GM18867 (cell line): ENCODE results near the gene MRPL49.
"Not testable (repeated sequence)": the region's sequence is repeated elsewhere in the genome, so short reads cannot be mapped to it uniquely, and the experiment has no call there.

Source experiments
- ATAC-seq: cut with Tn5 transposase; IDR thresholded peaks from one replicate; pipeline ENCODE4 v1.9.1; 2021; ENCODE audit warnings: mild to moderate bottlenecking, moderate library complexity; ENCODE audit not compliant: unreplicated experiment

The MRPL49 gene

DNA sequence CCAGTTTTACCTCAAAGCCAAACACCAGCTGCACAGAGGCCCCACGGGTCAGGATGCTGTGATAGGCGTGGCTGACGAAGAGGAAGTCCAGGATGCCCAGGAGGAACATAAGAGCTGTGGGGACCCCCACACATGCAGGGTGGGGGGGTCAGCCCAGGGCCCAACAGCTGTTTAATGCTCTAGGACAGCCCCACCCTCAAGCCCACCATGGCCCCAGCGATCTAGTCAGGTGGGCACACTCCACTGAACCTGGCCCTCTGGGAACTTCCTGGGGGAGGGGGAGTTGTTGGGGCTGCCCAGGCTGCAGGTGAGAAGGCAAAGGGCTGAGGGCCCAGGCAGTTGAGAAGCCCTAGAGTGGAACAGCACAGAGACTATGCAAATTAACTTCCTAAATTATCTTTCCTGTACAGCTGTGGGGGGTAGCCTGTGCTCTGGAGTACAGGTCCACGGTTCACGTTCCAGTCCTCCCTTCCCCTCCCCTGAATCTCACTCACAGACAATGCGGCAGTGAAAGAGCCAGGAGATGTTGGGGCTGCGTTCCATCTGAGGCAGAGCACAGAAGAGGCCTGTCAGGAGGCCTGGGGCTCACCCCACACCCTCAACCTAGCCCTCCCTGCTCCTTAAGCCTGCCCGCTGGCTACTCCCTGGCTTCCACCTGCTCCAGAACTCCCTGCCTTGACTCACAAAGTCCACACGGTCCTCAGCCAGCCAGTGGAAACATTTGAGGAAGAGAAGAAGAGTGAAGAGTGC, 10.3 kb downstream of the MRPL49 start:
- ATAC-seq = no peak

- ATAC-seq = no peak
These were observed 11.0 kb downstream of the MRPL49 start for GRCh38 chr11:65132988-65133700.

DNA sequence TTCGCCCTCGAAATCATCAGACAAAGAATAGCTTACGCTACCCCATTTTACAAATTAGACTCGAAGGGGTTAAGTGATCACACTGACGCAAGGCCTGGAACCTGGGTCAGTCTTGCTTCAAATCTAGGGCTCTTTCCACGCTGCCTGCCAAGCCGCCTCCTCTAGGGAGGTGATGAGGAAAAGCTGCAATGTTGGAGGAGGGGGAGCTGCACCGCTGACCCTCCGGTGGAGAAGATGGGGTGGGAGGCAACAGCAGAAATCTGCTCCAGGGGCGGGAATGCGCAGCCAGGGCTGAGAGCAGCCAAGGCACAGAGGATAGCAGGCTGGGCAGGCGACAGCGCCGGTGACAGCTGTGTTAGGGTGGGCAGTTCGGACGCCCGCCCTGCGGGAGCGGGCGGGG, 11.6 kb downstream of the MRPL49 start:
- no peak for ATAC-seq

GRCh38 chr11:65134240-65134951, 12.3 kb downstream of the MRPL49 start, which contains the start of gene SYVN1:
Gene SYVN1, minus strand, starts transcription at chr11:65134519. Its CDS starts 918 bp downstream, at chr11:65133601.
- ATAC-seq = peak; percentile 60

GRCh38 chr11:65134952-65135632, 13.0 kb downstream of the MRPL49 start:
- ATAC-seq = peak; percentile 74

DNA sequence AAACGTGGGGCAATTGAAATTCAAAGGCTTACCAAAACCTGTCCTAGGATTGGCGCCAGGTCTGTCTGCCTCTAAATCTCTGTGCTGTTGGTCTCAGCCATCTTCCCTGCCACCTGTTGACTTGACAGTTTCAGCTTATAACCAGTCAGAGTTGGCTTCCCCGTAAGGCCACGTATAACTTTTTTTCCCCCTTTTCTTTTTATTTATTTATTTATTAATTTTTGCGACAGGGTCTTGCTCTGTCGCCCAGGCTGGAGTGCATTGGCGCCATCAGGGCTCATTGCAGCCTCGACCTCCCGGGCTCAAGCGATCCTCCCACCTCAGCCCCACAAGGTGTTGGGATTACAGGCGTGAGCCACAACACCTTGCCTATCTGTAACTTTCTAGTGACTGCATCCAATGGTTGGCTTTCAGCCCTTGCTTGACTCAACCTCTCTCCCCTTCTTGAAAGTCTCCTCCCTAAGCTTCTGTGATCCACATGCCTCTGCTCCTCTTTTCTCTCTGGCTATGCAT, 13.6 kb downstream of the MRPL49 start:
- no peak for ATAC-seq

- no peak for ATAC-seq
These were observed 14.5 kb downstream of the MRPL49 start for GRCh38 chr11:65136515-65137096.

GRCh38 chr11:65141896-65142494, 19.9 kb downstream of the MRPL49 start:
- no peak for ATAC-seq

DNA sequence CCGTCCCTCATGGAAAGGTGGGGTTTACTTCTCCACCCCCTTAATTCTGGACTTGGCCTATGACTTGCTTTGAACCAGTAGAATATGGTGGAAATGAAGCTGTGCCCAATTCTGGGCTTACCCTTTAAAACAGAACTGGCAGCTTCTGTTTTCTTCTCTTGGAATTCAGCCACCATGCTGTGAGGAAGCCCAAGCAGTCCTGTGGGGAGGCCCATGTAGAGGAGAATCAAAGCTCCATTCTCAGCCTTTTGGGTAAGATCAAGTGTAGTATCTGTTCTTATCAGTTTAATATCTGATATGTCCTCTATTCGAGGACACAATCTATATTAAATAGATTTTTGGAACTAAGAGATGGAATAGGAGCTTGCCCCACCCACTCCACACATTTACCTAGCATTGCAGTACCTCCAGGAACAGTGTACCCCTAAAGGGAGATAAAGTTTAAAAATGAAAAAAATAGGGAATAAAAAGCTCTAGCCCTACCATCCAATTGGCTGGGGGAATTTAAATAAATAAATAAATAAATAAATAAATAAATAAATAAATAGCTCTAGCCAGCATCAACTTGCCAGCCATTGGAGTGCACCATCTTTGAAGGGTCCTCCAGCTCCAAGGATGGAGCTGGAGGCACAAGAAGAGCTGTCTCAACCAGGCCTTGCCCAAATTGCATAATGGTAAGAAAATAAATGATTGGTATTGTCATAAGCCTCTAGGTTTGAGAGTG, 25.4 kb downstream of the MRPL49 start:
- no peak for ATAC-seq

DNA sequence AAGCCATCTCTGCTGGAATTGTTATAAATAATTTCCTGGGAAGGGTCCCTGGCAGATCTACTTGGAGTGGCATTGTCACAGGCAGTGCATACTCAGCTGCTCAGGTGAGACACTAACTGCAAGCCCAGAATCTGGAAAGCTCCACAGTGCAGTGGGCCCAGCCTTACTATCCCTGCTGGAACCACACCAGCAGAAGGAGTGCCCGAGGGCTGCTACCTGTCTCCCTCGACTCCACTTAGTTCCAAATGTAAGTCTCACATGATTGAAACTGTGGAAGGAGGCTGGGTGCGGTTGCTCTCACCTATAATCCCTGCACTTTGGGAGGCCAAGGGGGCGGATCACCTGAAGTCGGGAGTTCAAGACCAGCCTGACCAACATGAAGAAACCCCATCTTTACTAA, 26.5 kb downstream of the MRPL49 start:
- no peak for ATAC-seq

- ATAC-seq = not testable (repeated sequence)
These were observed 28.0 kb downstream of the MRPL49 start for GRCh38 chr11:65150131-65150508.

DNA sequence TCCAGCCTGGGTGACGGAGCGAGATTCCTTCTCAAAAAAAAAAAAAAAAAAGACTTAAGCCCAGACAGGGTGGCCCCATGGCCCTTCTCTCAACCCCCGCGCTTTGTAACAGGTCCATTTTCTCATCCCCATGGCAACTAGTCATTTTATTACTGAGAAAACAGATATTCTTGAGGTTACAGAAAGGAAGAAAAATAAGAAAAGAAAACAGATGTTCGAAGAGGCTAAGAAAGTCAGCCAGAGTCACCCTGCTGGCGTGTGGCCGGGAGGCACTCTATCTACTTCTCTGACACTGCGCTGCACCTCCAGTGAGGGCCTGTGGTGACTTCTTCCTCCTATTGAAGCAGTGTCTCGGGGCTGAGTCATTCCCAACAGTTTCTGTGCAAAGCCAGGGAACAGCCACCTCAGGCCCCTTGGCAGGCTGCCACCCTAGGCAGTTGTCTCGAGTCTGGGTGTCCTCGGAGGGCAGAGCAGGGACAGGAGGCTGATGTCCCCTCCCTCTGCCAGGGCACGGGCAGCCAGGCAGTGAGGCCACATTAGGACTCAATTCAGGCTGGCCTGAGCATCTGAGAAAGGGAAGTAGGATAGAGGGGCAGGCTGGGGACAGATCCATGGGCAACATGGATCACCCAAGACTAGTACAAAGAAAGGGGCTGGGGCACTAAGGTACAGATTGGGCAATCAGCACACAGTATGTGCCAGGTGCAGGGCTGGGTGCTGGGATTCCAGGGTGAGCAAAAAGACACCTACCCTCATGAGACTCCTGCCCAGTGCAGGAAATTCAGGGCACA, 28.6 kb downstream of the MRPL49 start:
- ATAC-seq = no peak

DNA sequence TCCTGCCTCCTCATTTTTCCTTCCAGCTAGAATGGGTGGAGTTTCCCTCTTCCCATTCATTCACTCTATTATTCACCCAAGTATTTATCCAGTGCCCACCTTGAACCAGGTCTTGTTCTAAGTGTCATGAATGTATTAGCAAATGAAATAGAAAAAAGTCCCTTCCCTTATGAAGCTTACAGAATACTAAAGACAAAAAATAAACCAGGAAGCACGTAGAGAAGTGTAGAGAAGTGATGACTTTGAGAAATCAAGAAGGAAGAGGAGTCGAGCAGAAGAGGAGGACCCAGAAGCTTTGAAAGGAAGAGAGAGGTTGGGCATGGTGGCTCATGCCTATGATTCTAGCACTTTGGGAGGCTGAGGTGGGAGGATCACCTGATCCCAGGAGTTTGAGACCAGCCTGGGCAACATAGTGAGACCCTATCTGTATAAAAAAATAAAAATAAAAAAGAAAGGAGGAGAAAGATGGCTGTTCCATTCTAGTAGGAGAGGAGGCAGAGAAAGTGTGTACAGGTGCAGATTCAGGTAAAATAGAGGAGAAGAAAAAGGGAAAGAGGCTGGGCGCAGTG, 29.3 kb downstream of the MRPL49 start:
- no peak for ATAC-seq

DNA sequence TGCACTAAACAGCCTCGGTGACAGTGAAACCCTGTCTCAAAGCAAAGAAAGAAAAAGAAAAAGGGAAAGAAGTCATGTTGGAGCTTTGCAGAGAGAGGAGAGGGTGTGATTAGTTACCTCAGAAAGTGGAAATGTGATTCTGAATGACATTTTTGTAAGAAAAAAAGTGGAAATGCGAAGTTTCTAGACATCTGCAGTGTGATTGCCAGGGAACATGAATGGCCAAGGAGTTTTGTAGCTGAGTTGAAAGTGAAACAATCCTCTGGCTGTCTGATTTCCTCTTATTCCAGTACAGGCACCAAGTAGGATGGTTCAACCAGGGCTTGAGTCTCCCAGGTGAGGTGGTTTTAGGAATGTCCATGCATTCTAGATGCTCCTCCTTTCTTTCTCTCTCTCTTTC, 30.0 kb downstream of the MRPL49 start:
- no peak for ATAC-seq

DNA sequence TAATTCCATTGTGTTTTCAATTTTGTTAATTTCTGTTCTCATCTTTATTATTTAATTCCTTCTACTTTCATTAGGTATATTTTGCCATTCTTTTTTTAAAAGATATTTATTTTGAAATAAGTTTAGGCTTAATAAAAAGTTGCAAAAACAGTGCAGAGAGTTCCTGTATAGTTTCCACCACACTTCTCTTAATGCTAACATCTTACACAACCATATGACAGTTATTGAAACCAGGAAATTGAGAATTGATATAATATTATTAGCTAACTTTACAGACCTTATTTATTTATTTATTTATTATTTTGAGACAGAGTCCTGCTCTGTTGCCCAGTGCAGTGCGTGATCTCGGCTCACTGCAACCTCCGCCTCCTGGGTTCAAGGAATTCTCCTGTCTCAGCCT, 34.1 kb downstream of the MRPL49 start:
- ATAC-seq = no peak

DNA sequence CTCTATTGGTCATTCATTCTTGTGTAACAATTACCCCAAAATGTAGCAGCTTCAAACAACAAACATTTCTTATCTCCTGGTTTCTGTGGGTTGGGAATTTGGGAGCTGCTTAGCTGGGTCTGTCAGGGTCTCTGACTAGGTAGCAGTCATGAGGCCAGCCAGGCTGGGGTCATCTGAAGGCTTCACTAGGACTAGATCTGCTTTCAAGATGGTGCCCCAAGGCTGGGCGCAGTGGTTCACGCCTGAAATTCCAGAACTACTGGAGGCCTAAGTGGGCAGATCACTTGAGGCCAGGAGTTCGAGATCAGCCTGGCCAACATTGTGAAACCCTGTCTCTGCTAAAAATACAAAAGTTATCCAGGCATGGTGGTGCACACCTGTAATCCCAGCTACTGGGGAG, 34.8 kb downstream of the MRPL49 start:
- no peak for ATAC-seq

DNA sequence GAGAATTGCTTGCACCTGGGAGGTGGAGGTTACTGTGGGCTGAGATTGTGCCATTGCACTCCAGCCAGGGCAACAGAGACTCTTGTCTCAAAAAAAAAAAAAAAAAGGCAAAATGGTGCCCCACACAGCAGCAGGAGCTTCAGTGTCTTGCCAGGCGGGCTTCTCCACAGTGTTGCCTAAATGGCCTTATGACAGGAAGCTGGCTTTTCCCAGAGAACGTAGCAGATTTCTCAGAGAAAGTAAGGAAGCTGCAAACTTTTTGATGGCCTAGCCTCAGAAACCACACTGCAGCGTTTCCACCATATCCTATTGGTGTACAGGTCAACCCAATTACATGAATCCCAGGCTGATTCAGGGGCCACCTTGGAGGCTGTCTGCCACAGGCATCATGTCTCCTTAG, 35.2 kb downstream of the MRPL49 start:
- no peak for ATAC-seq

DNA sequence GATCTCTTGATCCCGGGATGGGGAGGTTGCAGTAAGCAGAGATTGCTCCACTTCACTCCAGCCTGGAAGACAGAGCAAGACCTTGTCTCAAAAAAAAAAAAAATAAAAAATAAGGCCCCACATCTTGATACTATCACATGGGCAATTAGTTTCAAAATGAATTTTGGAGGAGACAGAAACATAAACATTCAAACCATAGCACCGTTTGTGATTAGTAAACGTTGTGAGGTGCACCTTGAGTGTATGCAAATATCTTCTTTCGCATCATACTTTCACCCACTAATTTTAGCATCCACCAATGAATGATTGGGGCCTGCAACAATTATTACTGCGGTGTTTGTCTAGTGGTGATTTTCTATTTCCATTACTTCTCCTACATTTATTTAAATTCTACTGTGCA, 36.9 kb downstream of the MRPL49 start:
- peak; percentile 86 for ATAC-seq
